ENCODE measurements around the gene ARHGAP21.
"Not testable (repeated sequence)": the region's sequence is repeated elsewhere in the genome, so short reads cannot be mapped to it uniquely, and the experiment has no call there.

ARHGAP21 gene

DNA sequence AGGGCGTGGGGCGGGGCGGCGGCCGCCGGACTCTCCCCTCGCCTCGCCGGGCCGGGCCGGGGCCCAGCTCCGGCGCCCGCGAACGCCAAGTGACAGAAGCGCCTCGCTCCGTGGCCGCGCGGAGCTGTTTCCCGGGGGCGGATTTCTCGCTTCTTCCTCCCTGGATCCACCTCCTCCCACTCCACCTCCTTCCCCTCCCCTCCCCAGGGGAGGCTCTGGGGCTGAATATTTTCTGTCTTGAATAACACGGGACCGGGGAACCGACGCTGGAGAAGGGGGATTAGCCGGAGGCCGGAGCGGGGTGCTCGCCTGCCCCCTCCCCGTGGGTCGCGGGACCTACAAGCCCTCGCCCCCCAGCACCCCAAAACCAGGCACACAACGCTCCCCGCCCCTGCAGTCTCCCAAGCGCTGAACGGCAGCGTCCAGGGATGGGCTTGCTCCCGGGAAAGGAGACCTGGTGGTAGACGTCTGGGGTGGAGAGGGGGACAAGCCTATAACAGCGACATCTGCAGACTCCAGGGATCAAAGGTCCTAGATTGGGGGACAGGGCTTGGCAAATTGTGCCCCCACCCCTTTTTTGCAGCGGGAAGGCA, at the start of gene ARHGAP21:
Gene ARHGAP21 (minus strand): TSS at position 100 of the 593 bp plus-strand sequence. CDS start 1,988 bp downstream, outside the sequence.
- DNase-seq: peak; percentile 36

DNA sequence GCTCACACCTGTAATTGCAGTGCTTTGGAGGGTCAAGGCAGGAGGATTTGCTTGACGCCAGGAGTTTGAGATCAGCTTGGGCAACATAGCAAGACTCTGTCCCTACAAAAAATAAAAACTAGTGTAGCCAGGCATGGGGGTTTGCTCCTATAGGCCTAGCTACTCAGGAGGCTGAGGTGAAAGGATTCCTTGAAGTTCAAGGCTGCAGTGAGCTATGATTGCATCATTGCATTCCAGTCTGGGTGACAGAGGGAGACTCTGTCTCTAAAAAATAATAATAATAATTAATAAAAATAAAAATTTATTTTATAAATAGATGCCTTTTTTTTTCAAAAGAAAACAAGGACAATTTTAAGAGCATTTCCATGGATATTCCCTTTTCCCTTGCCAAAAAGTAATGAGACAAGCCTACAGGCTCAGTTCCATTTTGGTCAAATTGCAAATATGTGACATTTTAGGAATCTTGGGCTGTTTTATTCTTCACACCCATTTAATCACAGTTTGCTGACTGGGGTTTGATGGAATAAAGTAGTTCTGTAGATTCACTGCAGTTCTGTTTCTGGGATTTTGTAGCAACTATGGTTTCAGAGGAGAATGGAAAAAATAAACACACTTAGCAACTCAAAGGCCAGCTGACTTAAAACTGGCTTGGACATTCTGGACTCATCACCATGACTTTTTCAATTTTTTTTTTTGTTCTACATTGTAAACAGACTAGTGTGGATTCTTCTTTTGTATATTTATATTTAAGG, 48.4 kb upstream of the ARHGAP21 start:
- no peak for DNase-seq

DNA sequence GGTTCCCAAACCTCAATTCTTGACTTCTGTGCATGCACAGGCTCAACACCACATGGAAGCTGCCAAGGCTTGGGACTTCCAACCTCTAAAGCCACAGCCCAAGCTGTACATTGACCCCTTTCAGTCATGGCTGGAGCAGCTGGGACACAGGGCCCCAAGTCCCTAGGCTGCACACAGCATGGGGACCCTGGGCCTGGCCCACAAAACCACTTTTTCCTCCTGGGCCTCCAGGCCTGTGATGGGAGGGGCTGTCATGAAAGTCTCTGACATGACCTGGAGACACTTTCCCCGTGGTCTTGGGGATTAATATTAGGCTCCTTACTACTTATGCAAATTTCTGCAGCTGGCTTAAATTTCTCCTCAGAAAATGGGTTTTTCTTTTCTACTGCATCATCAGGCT, 41.3 kb upstream of the ARHGAP21 start:
- not testable (repeated sequence) for DNase-seq

GRCh38 chr10:24762966-24763623, 39.4 kb upstream of the ARHGAP21 start:
- DNase-seq: no peak

GRCh38 chr10:24762161-24762924, 38.7 kb upstream of the ARHGAP21 start:
- DNase-seq: no peak

DNA sequence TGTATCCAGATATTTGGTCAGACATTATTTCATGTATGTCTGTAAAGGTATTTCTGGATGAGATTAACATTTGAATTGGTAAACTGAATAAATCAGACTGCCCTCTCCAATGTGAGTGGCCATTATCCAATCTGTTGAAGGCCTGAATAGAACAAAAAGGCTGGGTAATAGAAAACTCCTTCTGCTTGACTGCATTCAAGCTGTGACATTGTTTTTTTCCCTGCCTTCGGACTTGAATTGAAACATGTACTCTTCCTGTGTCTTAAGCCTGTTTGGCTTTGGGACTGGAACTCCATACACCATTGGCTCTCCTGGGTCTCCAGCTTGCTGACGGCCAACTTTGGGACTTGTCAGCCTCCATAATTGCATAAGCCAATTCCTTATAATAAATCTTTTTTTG, 36.0 kb upstream of the ARHGAP21 start:
- no peak for DNase-seq

DNA sequence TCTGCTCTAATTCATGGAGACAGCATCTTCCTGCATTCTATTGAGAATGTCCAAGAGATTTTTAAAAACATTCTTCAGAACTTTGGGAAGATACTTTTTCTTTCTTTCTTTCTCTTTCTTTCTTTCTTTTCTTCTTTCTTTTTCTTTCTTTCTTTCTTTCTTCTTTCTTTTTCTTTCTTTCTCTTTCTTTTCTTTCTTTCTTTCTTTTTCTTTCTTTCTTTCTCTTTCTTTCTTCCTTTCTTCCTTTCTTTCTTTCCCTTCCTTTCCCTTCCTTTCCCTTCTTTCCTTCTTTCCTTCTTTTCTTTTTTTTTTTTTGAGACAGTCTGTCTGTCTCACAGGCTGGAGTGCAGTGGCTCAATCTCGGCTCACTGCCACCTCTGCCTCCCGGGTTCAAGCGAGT, 34.6 kb upstream of the ARHGAP21 start:
- not testable (repeated sequence) for DNase-seq

- DNase-seq: no peak
Measured at GRCh38 chr10:24756283-24756682, 32.6 kb upstream of the ARHGAP21 start.

- no peak for DNase-seq
Measured at GRCh38 chr10:24751716-24752115, 28.0 kb upstream of the ARHGAP21 start.

- DNase-seq: no peak
Measured at GRCh38 chr10:24750695-24751094, 27.0 kb upstream of the ARHGAP21 start.

GRCh38 chr10:24748214-24748613, 24.5 kb upstream of the ARHGAP21 start:
- DNase-seq: no peak

GRCh38 chr10:24744946-24745345, 21.3 kb upstream of the ARHGAP21 start:
- DNase-seq: no peak

DNA sequence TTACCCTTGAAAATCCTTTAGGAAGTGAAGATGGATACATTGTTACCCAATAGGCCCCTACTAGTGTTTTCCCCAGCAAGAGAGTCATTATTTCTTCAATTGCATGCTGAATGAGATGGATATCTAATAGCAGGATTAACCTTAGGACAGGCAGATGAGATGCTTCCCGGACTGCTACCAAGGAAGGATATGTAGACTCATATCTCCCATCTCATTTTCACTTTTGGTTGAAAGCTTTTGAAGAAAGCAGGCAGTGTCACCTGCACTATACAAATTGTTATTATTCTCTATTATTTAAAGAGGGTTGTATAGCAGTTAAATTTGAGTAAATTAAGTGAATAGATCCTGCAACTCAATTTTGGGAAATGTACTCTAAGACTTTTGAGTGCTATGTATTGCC, 17.0 kb upstream of the ARHGAP21 start:
- DNase-seq: no peak

DNA sequence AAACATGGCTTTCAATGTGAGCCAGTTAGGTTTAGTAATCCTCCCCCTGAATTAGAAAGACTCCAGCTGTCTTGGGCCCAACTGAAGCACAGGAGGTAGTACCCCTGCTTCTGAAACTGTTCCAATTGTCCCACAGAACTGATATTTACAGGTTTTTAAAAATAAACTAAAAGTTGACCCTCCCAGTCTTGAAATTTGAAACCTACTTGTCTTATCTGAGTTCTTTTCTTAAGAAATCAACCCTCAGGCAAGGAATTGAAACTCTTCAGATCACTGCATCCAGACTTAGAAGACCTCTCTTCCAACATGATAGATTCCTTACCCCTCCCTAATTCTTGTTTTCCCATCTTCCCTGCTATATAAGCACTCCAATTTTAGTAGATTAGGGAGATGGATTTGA, 13.3 kb upstream of the ARHGAP21 start:
- DNase-seq: no peak

GRCh38 chr10:24731942-24732341, 8.3 kb upstream of the ARHGAP21 start:
- DNase-seq: no peak

GRCh38 chr10:24730811-24731210, 7.1 kb upstream of the ARHGAP21 start:
- DNase-seq: no peak

- DNase-seq: no peak
Measured at GRCh38 chr10:24727786-24728185, 4.1 kb upstream of the ARHGAP21 start.

DNA sequence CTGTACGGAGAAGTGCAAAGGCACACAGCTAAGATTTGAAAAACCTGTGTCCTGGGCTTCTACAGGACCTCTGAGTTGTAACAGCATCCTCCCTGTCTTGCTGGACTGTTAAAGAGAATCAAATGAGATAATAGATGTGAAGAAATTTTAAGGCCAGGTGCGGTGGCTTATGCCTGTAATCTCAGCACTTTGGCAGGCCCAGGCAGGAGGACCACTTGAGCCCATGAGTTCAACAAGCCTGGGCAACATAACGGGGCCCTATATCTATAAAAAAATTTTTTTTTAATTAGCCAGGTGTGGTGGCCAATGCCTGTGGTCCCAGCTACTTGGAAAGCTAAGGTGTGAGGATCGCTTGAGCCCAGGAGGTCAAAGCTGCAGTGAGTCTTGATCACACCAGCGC, 2.9 kb upstream of the ARHGAP21 start:
- no peak for DNase-seq

- DNase-seq: not testable (repeated sequence)
Measured at GRCh38 chr10:24726029-24726428, 2.3 kb upstream of the ARHGAP21 start.

- DNase-seq: peak; percentile 97
Measured at GRCh38 chr10:24724381-24725228, 918 bp upstream of the ARHGAP21 start.

GRCh38 chr10:24723386-24723787, 300 bp downstream of the ARHGAP21 start:
- peak; percentile 27 for DNase-seq

DNA sequence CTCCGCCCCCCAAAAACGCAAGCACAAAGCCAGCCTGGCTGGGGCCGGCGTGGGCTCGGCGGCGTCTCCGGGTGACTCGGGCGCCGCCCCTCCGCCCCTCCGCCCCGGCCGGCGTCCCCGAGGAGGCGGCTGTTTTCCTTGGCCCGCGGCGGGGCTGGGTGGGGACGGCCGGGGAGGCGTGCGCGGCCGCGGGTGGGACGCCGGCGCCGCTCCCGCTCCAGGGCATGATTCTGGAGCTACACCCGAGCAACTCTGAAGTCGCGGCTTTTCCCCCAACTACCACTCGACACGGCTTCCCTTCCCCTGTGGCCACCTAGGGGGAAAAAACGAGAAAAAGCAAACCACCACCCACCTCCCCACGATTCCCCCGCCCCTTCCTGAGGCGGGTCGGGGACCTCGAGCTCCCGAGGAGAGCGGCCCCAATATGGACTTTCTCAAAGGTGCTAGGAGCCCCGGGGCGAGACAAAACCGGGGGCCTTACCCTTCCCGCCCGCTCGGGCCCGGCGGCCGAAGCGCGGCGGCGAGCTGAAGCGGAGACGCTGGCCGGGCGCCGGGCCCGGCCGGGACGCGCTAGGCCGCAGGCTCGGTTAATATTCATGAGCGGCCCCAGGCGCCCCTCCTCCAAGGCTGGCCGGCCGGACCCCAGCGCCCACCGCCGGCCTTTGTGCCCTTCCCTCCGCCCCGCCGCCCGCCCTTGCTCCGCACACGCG, 856 bp downstream of the ARHGAP21 start:
- DNase-seq: peak; percentile 60

Measured in CD4-positive, alpha-beta T cell treated with Interleukin-17A for 1 hour (primary cell).